Small intestine (tissue), 7 donors: ENCODE data around the gene TRIM56. TPM values are rescaled to one million over a fixed set of nuclear protein-coding genes. Genes with fewer than 3 reads are reported as not detected.
"Not testable (repeated sequence)": the region's sequence is repeated elsewhere in the genome, so short reads cannot be mapped to it uniquely, and the experiment has no call there.

Experiments
- DNase-seq, 2 donors: peaks; one replicate each; pipeline versions ENCODE4 v3.0.0 to v3.0.0-alpha.2; 2013
- FAIRE-seq: peaks from 2 replicates; lab custom pipeline; 2012; peaks lifted over from hg19 to GRCh38; lab: Jason Lieb, UNC
- H3K27ac ChIP-seq, 3 donors: one replicate each; pipeline ENCODE4 v1.5.1; 2013; ENCODE audit warnings: low read length in 2 of 3, mild to moderate bottlenecking in 2 of 3, control low read depth in 1 of 3, inconsistent platforms in 1 of 3, low read depth in 1 of 3, moderate library complexity in 1 of 3
- H3K27me3 ChIP-seq, 3 donors: one replicate each; pipeline ENCODE4 v1.6.1; 2013; ENCODE audit warnings: low read length in 3 of 3, inconsistent platforms in 1 of 3; ENCODE audit not compliant: control insufficient read depth in 3 of 3, insufficient read depth in 3 of 3
- H3K36me3 ChIP-seq, 3 donors: one replicate each; pipeline ENCODE4 v1.6.1; 2013; ENCODE audit warnings: low read length in 3 of 3, inconsistent platforms in 1 of 3, low read depth in 1 of 3, mild to moderate bottlenecking in 1 of 3, moderate library complexity in 1 of 3; ENCODE audit not compliant: control insufficient read depth in 3 of 3, insufficient read depth in 2 of 3
- H3K4me1 ChIP-seq, 3 donors: one replicate each; pipeline ENCODE4 v1.6.1; 2013; ENCODE audit warnings: low read length in 2 of 3, inconsistent platforms in 1 of 3, low read depth in 1 of 3, mild to moderate bottlenecking in 1 of 3, moderate library complexity in 1 of 3; ENCODE audit not compliant: control insufficient read depth in 3 of 3, insufficient read depth in 2 of 3
- H3K4me3 ChIP-seq, 3 donors: one replicate each; pipeline ENCODE4 v1.5.1; 2013; ENCODE audit warnings: low read length in 3 of 3, control low read depth in 1 of 3, inconsistent platforms in 1 of 3, low read depth in 1 of 3, mild to moderate bottlenecking in 1 of 3, moderate library complexity in 1 of 3
- H3K9me3 ChIP-seq, 2 donors: one replicate each; pipeline ENCODE4 v1.6.1; 2013; ENCODE audit warnings: low read depth in 1 of 2, low read length in 1 of 2; ENCODE audit not compliant: control insufficient read depth in 2 of 2, insufficient read depth in 1 of 2
- WGBS, 3 donors: extraction: QIAGEN DNeasy Blood & Tissue Kit; methylation state at CpG; one replicate each; pipeline ENCODE4 v1.1.7; 2013; 5-methylcytosine and 5-hydroxymethylcytosine counted together
- polyA plus RNA-seq, 4 donors: library from polyadenylated mRNA; stranded (reverse) in 3 of 4; unstranded in 1 of 4; fragments of 200-250 nt in 3 of 4; fragments of 120-200 nt in 1 of 4; gene quantifications; one replicate each; pipeline versions ENCODE4 v1.2.1 to v1.2.3, GENCODE V29; 2013
- donor health status: healthy with polysubstance abuse.
- donor health status: control.
- donor health status: control.
- donor health status: Bipolar disorder and iron deficiency.
- donor health status: healthy.

TRIM56 gene
- polyA plus RNA-seq, 4 donors: 7.6 to 24.9 (median 12.5) TPM

DNA sequence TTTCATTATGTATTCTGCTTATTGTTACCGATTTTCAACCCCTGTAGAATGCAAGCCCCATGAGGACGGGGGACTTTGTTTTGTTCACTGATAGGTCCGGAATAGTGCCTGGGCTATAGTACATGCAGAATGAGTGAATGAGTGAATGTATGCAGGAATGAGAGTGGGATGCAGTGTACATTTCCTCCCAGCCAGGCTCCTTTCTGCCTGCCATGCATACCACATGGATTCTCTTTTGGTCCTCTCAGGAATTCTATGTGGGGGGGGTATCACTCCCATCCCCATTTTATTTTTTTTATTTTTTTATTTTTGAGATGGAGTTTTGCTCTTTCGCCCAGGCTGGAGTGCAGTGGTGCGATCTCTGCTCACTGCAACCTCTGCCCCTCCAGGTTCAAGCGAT lies 16.7 kb downstream of the TRIM56 start:
- peaks cover 0 to 4% (median 0%) of the 10 kb centered on the region in 3 donors for H3K4me1 ChIP-seq
- no peak overlapping the region for H3K4me3 ChIP-seq
- 86 to 93% (median 90%) methylated on average over 6 of the region's 6 CpGs for WGBS, 3 donors
- H3K27me3 ChIP-seq: peaks cover 0 to 19% (median 0%) of the 10 kb centered on the region in 3 donors
- no peaks in the 10 kb centered on the region for H3K9me3 ChIP-seq
- no peak for DNase-seq
- no peaks in the 10 kb centered on the region for H3K36me3 ChIP-seq
- FAIRE-seq: no peak
- no peak overlapping the region for H3K27ac ChIP-seq

- not testable (repeated sequence) for H3K27ac ChIP-seq, DNase-seq, H3K4me1 ChIP-seq, H3K4me3 ChIP-seq, H3K36me3 ChIP-seq, FAIRE-seq, H3K9me3 ChIP-seq
- peaks cover 0 to 19% (median 0%) of the 10 kb centered on the region in 3 donors for H3K27me3 ChIP-seq
- WGBS, 3 donors: 82 to 87% (median 86%) methylated on average over 10 of the region's 10 CpGs
Observed at GRCh38 chr7:101103701-101104100, 18.4 kb downstream of the TRIM56 start.

GRCh38 chr7:101104193-101104713 lies 19.0 kb downstream of the TRIM56 start:
- no peak overlapping the region for H3K27ac ChIP-seq

DNA sequence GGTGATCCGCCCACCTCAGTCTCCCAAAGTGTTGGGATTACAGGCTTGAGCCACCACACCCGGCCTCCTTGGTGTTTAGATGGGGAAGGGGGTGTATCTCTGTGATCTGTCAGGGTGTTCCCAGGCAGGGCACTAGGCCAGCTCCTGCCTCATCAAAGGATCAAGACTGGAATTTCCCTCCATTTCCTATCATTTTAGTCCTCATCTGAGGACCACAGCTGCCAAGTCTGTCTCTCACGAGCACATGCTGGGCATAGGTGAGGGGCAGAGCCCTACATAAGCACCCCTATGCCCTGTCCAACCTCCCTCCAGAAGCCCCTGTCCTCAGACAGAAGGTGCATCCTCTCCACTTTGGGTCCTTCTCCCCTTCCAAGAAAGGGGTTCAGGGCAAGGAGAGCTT lies 19.5 kb downstream of the TRIM56 start:
- no peaks in the 10 kb centered on the region for H3K9me3 ChIP-seq
- H3K4me1 ChIP-seq: peaks cover 0 to 4% (median 0%) of the 10 kb centered on the region in 3 donors
- no peak overlapping the region for H3K27ac ChIP-seq
- H3K27me3 ChIP-seq: peaks cover 0 to 10% (median 0%) of the 10 kb centered on the region in 3 donors
- DNase-seq (no peak), FAIRE-seq (no peak)
- WGBS, 3 donors: 48 to 58% (median 52%) methylated on average over 3 of the region's 3 CpGs
- H3K36me3 ChIP-seq: no peaks in the 10 kb centered on the region
- no peak overlapping the region for H3K4me3 ChIP-seq

More at GRCh38 chr7:101104193-101104713, 19.0 kb downstream of the TRIM56 start:
- FAIRE-seq (no peak), DNase-seq (no peak)
- WGBS, 3 donors: 62 to 71% (median 66%) methylated on average over 15 of the region's 15 CpGs
- Histone ChIP-seq H3K27me3 (peaks cover 0 to 14% (median 0%) of the 10 kb centered on the region in 3 donors), H3K9me3 (no peaks in the 10 kb centered on the region), H3K4me3 (no peak overlapping the region), H3K4me1 (peaks cover 0 to 4% (median 0%) of the 10 kb centered on the region in 3 donors), H3K36me3 (no peaks in the 10 kb centered on the region)

DNA sequence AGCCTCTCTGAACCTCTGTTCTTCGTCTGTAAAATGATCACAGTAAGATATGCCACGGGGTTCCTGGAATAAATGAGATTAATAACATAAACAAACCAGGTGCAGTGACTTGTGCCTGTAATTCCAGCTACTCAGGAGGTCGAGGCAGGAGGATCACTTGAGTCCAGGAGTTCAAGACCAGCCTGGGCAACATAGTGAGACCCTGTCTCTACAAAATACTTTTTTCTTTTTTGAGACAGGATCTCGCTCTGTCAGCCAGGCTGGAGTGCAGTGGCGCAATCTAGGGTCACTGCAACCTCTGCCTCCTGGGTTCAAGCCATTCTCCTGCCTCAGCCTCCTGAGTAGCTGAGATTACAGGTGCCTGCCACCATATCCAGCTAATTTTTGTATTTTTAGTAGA lies 20.0 kb downstream of the TRIM56 start:
- FAIRE-seq, H3K27ac ChIP-seq: not testable (repeated sequence)
- 51 to 64% (median 55%) methylated on average over 5 of the region's 5 CpGs for WGBS, 3 donors

GRCh38 chr7:101106386-101106785 lies 21.1 kb downstream of the TRIM56 start:
- DNase-seq: no peak
- FAIRE-seq: no peak
- no peak overlapping the region for H3K4me3 ChIP-seq
- WGBS, 3 donors: 84 to 92% (median 91%) methylated on average over 7 of the region's 7 CpGs
- no peaks in the 10 kb centered on the region for H3K27me3 ChIP-seq
- no peak overlapping the region for H3K27ac ChIP-seq
- no peaks in the 10 kb centered on the region for H3K9me3 ChIP-seq
- no peaks in the 10 kb centered on the region for H3K4me1 ChIP-seq
- H3K36me3 ChIP-seq: no peaks in the 10 kb centered on the region

More for the DNA sequence above, 20.0 kb downstream of the TRIM56 start:
- not testable (repeated sequence) for H3K4me3 ChIP-seq, DNase-seq, H3K36me3 ChIP-seq, H3K9me3 ChIP-seq, H3K27me3 ChIP-seq, H3K4me1 ChIP-seq

GRCh38 chr7:101108330-101108857 lies 23.1 kb downstream of the TRIM56 start:
- no peak for FAIRE-seq
- no peak for DNase-seq
- no peaks in the 10 kb centered on the region for H3K27me3 ChIP-seq
- H3K9me3 ChIP-seq: no peaks in the 10 kb centered on the region
- peak overlapping the region in 1 of 3 donors; percentile 40 for H3K27ac ChIP-seq
- H3K36me3 ChIP-seq: no peaks in the 10 kb centered on the region
- no peaks in the 10 kb centered on the region for H3K4me1 ChIP-seq
- WGBS, 3 donors: 38 to 41% (median 39%) methylated on average over 16 of the region's 16 CpGs
- no peak overlapping the region for H3K4me3 ChIP-seq

- no peak for FAIRE-seq
- no peaks in the 10 kb centered on the region for H3K9me3 ChIP-seq
- peak overlapping the region in 1 of 3 donors; percentile 40 for H3K27ac ChIP-seq
- no peaks in the 10 kb centered on the region for H3K36me3 ChIP-seq
- no peak for DNase-seq
- no peak overlapping the region for H3K4me3 ChIP-seq
- no peaks in the 10 kb centered on the region for H3K27me3 ChIP-seq
- WGBS, 3 donors: 75 to 80% (median 76%) methylated on average over 7 of the region's 7 CpGs
- no peaks in the 10 kb centered on the region for H3K4me1 ChIP-seq
Observed at GRCh38 chr7:101108961-101109360, 23.7 kb downstream of the TRIM56 start.
